ENCODE measurements around the gene NCBP2L. TPM values are rescaled to one million over a fixed set of nuclear protein-coding genes. Genes with fewer than 3 reads are reported as not detected.

The NCBP2L gene
- total RNA-seq, 2 experiments from 2014 or later, result not detected

- H3K4me2 ChIP-seq (ENCODE audit: low read length), result no peak overlapping the region
- no peaks in the 10 kb centered on the region for H3K4me1 ChIP-seq (ENCODE audit: insufficient read depth, low read length, poor library complexity, severe bottlenecking)
These were observed 34.8 kb upstream of the NCBP2L start for GRCh38 chrX:107742700-107743191.

GRCh38 chrX:107743995-107744394 is 33.5 kb upstream of the NCBP2L start:
- CTCF ChIA-PET (ENCODE audit: unreplicated experiment), result no interaction called here
- no peaks in the 10 kb centered on the region for H3K4me1 ChIP-seq (ENCODE audit: insufficient read depth, low read length, poor library complexity, severe bottlenecking)

More at GRCh38 chrX:107742700-107743191, 34.8 kb upstream of the NCBP2L start:
- H3K4me3 ChIP-seq (ENCODE audit: low read depth, low read length, poor library complexity, severe bottlenecking), result no peak overlapping the region
- H3K27ac ChIP-seq (ENCODE audit: low read depth, low read length, poor library complexity, severe bottlenecking), result no peak overlapping the region
- ChIA-PET CTCF (ENCODE audit: unreplicated experiment) (no interaction called here), POLR2A (no interaction called here)
- no peak overlapping the region for H2AFZ ChIP-seq (ENCODE audit: low read length)
- no peaks in the 10 kb centered on the region for H3K79me2 ChIP-seq (ENCODE audit: insufficient read depth, low read depth, low read length)
- no peak for DNase-seq (ENCODE audit: low spot score)
- TF ChIP-seq CTCF (conservative IDR thresholded peaks at IDR 0.05; ENCODE audit: low read length), result no peak
- intact Hi-C loops (cut with micrococcal nuclease; ENCODE audit: unreplicated experiment), result no loop called here
- BruUV-seq (replicated peaks), result no TSS peak
- no peaks in the 10 kb centered on the region for H3K9me2 ChIP-seq (ENCODE audit: insufficient read depth, low read length)
- H4K20me1 ChIP-seq (ENCODE audit: insufficient read depth, low read length), result no peaks in the 10 kb centered on the region
- H3K36me3 ChIP-seq (ENCODE audit: insufficient read depth, low read length), result no peaks in the 10 kb centered on the region
- H3K9me3 ChIP-seq (ENCODE audit: low read length), result no peaks in the 10 kb centered on the region

GRCh38 chrX:107744868-107745267 is 32.7 kb upstream of the NCBP2L start:
- Histone ChIP-seq H2AFZ (ENCODE audit: low read length) (no peak overlapping the region), H3K36me3 (ENCODE audit: insufficient read depth, low read length) (no peaks in the 10 kb centered on the region), H3K9me2 (ENCODE audit: insufficient read depth, low read length) (no peaks in the 10 kb centered on the region), H3K4me1 (ENCODE audit: insufficient read depth, low read length, poor library complexity, severe bottlenecking) (no peaks in the 10 kb centered on the region), H3K27ac (ENCODE audit: low read depth, low read length, poor library complexity, severe bottlenecking) (no peak overlapping the region), H3K79me2 (ENCODE audit: insufficient read depth, low read depth, low read length) (no peaks in the 10 kb centered on the region), H3K9me3 (ENCODE audit: low read length) (no peaks in the 10 kb centered on the region), H3K4me3 (ENCODE audit: low read depth, low read length, poor library complexity, severe bottlenecking) (no peak overlapping the region), H4K20me1 (ENCODE audit: insufficient read depth, low read length) (no peaks in the 10 kb centered on the region), H3K4me2 (ENCODE audit: low read length) (no peak overlapping the region)
- CTCF ChIA-PET (ENCODE audit: unreplicated experiment), result no interaction called here
- no peak for DNase-seq (ENCODE audit: low spot score)
- intact Hi-C loops (cut with micrococcal nuclease; ENCODE audit: unreplicated experiment), result no loop called here
- TF ChIP-seq EZH2phosphoT487 (IDR thresholded peaks at IDR 0.05; ENCODE audit: borderline replicate concordance, low read depth, low read length) (no peak), CTCF (conservative IDR thresholded peaks at IDR 0.05; ENCODE audit: low read length) (no peak)
- BruUV-seq (replicated peaks), result no TSS peak
- POLR2A ChIA-PET, result no interaction called here

More at GRCh38 chrX:107743995-107744394, 33.5 kb upstream of the NCBP2L start:
- Histone ChIP-seq H2AFZ (ENCODE audit: low read length) (no peak overlapping the region), H3K36me3 (ENCODE audit: insufficient read depth, low read length) (no peaks in the 10 kb centered on the region), H4K20me1 (ENCODE audit: insufficient read depth, low read length) (no peaks in the 10 kb centered on the region), H3K4me2 (ENCODE audit: low read length) (no peak overlapping the region), H3K27ac (ENCODE audit: low read depth, low read length, poor library complexity, severe bottlenecking) (no peak overlapping the region), H3K79me2 (ENCODE audit: insufficient read depth, low read depth, low read length) (no peaks in the 10 kb centered on the region), H3K9me3 (ENCODE audit: low read length) (no peaks in the 10 kb centered on the region), H3K9me2 (ENCODE audit: insufficient read depth, low read length) (no peaks in the 10 kb centered on the region), H3K4me3 (ENCODE audit: low read depth, low read length, poor library complexity, severe bottlenecking) (no peak overlapping the region)
- intact Hi-C loops (cut with micrococcal nuclease; ENCODE audit: unreplicated experiment), result no loop called here
- TF ChIP-seq CTCF (conservative IDR thresholded peaks at IDR 0.05; ENCODE audit: low read length) (no peak), EZH2phosphoT487 (IDR thresholded peaks at IDR 0.05; ENCODE audit: borderline replicate concordance, low read depth, low read length) (no peak)
- no peak for DNase-seq (ENCODE audit: low spot score)
- POLR2A ChIA-PET, result no interaction called here
- BruUV-seq (replicated peaks), result no TSS peak
